ENCODE data around the gene MORC4. TPM values are rescaled to one million over a fixed set of nuclear protein-coding genes. Genes with fewer than 3 reads are reported as not detected.

The MORC4 gene
- polyA plus RNA-seq, 1 donor from 2014 or later = 4.2 TPM

DNA sequence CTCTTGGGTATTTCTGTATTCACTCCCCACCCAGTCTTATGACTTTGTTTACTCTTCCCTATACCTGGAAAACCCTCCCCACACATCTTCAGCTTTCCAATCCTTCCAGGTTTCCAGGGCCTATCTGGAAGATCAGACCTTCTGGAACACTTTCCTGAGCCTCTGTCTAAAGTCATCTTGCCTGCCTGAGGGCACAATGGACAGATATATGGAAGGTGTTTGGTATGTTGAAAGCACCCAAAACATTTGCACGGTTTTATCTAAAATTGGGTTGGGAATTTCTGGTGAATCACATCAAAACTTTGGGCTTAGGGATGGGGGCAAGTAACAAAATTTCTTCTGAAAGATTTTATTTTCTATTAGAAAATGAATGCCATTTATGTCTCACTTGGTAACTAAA lies 63.8 kb downstream of the MORC4 start:
- H3K9me3 Mint-ChIP-seq = no peaks in the 10 kb centered on the region
- H3K4me1 Mint-ChIP-seq = no peaks in the 10 kb centered on the region
- H3K36me3 Mint-ChIP-seq = no peaks in the 10 kb centered on the region
- no peak overlapping the region for H3K27ac Mint-ChIP-seq
- no peaks in the 10 kb centered on the region for H3K27me3 Mint-ChIP-seq
- H3K4me3 Mint-ChIP-seq = no peak overlapping the region

DNA sequence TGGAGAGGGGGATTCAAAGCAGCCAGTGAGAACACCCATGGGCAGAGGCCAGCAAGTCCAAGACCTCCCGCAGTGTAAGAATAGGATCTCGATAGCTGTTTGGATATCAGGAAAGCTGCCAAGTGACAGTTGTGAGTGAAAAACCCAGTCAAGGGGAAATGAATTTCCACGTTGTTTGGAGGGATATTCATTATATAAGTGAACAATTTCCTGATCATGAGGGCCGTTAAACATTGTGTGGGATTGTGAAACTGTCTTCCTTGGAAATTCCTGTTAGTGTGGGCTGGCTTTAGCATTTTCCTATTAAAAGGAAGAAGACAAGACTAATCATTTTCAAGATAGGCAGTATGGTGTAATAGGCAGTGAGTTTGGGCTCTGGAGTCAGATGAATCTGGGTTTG lies 64.8 kb downstream of the MORC4 start:
- no peaks in the 10 kb centered on the region for H3K36me3 Mint-ChIP-seq
- H3K4me1 Mint-ChIP-seq = no peaks in the 10 kb centered on the region
- no peaks in the 10 kb centered on the region for H3K9me3 Mint-ChIP-seq
- H3K27me3 Mint-ChIP-seq = no peaks in the 10 kb centered on the region
- H3K27ac Mint-ChIP-seq = no peak overlapping the region
- H3K4me3 Mint-ChIP-seq = no peak overlapping the region

DNA sequence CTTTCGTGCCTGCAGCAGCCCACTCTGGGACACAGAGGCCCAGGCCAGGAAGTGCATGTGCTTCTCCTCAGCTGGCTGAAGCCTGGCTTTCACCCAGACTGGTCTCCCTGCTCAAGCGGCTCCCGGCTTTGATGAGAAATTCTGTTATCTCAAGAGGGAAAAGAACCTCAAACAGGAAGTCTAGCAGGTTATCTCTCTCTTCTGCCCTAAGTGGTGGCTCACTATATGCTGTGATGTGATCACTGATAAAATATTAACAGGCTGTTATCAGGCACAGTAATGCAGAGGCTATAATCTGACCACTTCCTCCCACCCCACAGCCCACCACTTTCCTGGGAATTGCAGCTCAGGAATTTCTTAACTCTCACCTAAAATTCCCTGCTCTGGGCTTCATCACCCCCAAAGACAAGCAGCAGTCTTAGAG lies 66.5 kb downstream of the MORC4 start:
- no peaks in the 10 kb centered on the region for H3K9me3 Mint-ChIP-seq
- no peaks in the 10 kb centered on the region for H3K4me1 Mint-ChIP-seq
- H3K36me3 Mint-ChIP-seq = peaks cover 2% of the 10 kb centered on the region
- no peak overlapping the region for H3K27ac Mint-ChIP-seq
- H3K27me3 Mint-ChIP-seq = no peaks in the 10 kb centered on the region
- H3K4me3 Mint-ChIP-seq = no peak overlapping the region

DNA sequence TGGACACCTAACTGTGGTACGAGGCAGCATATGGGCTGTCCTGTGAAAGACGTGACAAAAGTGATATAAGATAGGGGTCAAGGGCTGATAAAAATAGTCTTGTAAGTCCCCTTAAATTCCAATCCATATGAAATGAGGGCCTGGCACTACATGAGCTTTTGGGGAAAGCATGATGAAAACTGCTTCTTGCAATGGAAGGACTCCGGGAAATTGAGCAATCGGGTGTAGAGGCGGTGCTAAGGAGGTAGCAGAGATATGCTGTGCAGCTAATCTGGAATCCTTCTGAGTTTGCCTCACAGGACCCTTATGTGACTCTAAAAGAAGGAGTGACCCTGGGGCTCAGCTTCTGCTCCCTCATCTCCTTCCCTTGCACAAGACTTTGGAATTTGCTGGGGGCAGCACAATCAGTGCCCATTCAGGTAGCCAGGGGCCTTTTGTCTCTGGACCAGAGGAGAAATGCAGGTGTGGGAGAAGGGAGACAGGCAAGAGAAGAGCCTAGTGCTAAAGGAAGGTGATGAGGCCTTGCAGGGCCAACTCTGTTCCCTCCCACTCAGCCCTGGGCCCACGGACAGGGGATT lies 67.0 kb downstream of the MORC4 start:
- Mint-ChIP-seq H3K4me1 (no peaks in the 10 kb centered on the region), H3K9me3 (no peaks in the 10 kb centered on the region), H3K27me3 (no peaks in the 10 kb centered on the region), H3K36me3 (peaks cover 2% of the 10 kb centered on the region), H3K27ac (no peak overlapping the region), H3K4me3 (no peak overlapping the region)

DNA sequence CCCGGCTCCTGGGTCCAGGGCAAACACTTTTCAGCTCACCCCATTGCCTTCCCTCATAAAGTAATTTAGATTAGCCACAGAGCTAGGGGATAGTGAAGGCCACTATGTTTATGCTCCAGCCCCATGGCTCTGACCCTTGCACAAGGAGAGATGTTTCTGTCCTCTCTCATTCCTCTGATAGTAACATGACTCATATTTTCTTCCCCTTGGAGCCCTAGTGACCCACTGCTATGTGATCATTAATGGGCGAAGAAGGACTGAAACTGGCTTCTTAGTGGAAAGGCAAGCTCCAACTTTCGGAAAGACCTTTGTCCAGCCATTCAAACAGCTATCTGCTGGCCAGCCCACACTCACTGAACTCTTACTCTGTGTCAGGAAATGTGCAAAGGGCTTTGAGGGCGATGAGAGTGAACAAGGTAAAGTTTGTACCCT lies 67.5 kb downstream of the MORC4 start:
- Mint-ChIP-seq H3K9me3 (no peaks in the 10 kb centered on the region), H3K27me3 (no peaks in the 10 kb centered on the region), H3K4me1 (no peaks in the 10 kb centered on the region), H3K27ac (no peak overlapping the region), H3K36me3 (peaks cover 2% of the 10 kb centered on the region), H3K4me3 (no peak overlapping the region)

DNA sequence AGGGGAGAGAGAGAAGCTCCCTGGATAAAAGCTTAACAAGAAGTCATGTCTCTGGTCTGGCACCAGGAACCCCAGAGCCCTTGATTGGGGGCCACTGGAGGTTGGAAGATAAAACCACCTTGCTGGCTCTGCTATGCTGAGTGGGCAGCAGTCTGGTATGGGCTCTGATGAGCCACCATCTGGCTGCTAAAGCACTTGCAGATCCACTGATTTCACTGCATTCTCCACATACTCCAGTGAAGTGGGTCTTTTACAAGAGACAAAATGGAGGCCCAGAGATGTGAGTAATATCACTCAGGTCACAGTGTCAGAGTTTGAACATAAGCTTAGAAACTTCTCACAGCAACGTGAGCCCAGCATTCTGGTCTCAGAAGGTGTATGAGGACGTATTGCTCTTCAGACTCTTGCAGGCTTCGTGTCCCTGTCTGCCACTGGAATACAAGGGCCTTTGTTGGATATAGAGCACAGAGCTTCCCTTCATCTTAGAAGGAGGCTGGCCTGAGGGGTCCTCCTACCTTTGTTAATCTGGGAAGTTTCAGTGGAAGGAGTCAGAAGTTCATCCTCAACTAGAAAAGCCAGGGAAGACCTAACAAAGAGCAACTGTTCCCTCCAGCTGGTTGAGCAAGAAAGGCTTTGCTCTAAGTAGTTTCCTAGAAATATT lies 68.1 kb downstream of the MORC4 start:
- Mint-ChIP-seq H3K36me3 (peaks cover 2% of the 10 kb centered on the region), H3K9me3 (no peaks in the 10 kb centered on the region), H3K27ac (no peak overlapping the region)

DNA sequence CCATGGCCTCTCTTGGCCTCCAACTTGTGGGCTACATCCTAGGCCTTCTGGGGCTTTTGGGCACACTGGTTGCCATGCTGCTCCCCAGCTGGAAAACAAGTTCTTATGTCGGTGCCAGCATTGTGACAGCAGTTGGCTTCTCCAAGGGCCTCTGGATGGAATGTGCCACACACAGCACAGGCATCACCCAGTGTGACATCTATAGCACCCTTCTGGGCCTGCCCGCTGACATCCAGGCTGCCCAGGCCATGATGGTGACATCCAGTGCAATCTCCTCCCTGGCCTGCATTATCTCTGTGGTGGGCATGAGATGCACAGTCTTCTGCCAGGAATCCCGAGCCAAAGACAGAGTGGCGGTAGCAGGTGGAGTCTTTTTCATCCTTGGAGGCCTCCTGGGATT lies 71.8 kb downstream of the MORC4 start:
- Mint-ChIP-seq H3K9me3 (no peaks in the 10 kb centered on the region), H3K27ac (no peak overlapping the region), H3K27me3 (no peaks in the 10 kb centered on the region), H3K4me1 (no peaks in the 10 kb centered on the region), H3K36me3 (peaks cover 2% of the 10 kb centered on the region), H3K4me3 (no peak overlapping the region)

More for the DNA sequence above, 68.1 kb downstream of the MORC4 start:
- Mint-ChIP-seq H3K27me3 (no peaks in the 10 kb centered on the region), H3K4me1 (no peaks in the 10 kb centered on the region), H3K4me3 (no peak overlapping the region)

DNA sequence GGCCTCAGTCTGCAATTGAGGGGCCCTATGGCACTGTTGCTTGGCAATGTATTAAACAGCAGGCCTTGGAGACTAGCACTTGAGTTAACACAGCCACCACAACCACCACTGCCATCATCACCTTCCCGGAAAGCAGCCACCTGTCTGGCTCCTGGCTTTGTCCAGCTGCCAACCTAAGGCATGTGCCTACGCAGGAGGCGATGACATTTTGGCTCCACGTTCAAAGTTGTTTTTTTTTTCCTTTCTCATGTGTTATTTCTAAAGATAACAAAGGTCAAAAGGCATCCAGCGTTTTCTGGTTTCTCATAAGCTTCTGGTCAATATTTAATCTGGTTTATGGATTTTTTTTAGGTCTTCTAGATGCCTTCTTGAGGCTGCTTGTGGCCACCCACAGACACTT lies 72.3 kb downstream of the MORC4 start:
- no peak overlapping the region for H3K4me3 Mint-ChIP-seq
- no peaks in the 10 kb centered on the region for H3K4me1 Mint-ChIP-seq
- H3K9me3 Mint-ChIP-seq = no peaks in the 10 kb centered on the region
- H3K27me3 Mint-ChIP-seq = no peaks in the 10 kb centered on the region
- H3K27ac Mint-ChIP-seq = no peak overlapping the region
- peaks cover 2% of the 10 kb centered on the region for H3K36me3 Mint-ChIP-seq

DNA sequence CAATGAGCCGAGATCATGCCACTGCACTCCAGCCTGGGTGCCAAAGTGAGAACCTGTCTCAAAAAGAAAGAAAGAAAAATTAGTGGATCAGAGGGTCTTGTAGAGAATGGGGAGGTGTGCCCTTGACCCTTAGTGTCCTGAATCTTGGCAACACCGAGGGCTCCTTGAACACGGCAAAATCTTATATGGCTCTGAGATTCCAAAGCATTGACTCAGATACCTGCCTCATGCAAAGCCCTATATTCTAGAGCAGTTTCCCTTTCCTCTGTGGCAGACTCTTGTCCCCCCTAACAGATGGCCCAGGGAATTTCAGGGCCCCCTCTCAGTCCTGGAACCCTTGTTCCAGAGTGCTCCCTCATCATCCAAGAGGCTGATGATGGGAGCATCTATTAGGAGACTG lies 73.0 kb downstream of the MORC4 start:
- Mint-ChIP-seq H3K36me3 (peaks cover 2% of the 10 kb centered on the region), H3K9me3 (no peaks in the 10 kb centered on the region), H3K4me1 (no peaks in the 10 kb centered on the region), H3K27me3 (no peaks in the 10 kb centered on the region), H3K27ac (no peak overlapping the region), H3K4me3 (no peak overlapping the region)

DNA sequence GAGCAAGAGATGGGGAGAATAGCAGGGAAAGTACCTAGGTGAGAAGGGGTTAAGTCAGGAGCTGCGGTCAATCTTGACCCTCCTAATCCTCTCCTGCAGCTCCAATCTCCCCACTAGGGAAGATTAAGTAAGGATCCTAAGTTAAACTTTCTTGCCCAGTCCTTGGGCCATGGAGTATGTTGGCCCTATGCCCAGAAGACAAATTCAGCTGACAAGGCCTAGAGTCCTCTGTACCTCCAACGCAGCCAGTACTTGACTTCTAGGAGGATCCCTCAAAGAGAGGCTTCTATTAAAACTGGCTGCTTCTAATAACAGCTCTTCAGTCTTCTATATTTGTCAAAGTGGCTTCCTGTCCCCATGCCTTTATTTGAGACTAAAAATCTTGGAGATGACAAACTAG lies 78.4 kb downstream of the MORC4 start:
- H3K36me3 Mint-ChIP-seq = peaks cover 2% of the 10 kb centered on the region
- no peak overlapping the region for H3K27ac Mint-ChIP-seq
- H3K9me3 Mint-ChIP-seq = no peaks in the 10 kb centered on the region
- no peaks in the 10 kb centered on the region for H3K27me3 Mint-ChIP-seq
- no peak overlapping the region for H3K4me3 Mint-ChIP-seq
- H3K4me1 Mint-ChIP-seq = no peaks in the 10 kb centered on the region

DNA sequence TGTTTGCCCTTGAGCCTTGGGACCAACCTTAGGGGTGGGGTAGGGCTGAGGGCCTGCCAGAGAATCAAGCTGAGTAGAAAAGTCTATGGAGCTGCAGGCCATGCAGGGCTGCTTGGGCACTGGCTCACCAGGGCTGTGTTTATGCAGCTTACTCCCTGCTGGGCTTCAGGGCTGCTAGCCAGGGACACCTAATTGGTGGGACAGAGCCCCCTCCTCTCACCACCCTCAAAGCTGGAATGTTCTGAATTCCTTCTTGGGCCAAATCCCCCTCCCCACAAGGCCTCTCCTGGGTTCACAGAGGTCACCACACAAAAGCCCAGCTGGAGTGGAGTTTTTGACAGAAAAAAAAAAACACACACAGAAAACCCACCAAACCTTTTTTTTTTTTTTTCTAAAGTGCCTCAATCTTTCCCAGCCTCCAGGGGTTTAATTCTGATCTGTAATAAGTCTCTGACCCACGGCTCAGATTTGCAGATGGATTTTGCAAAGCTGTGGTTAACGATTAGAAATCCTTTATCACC lies 80.0 kb downstream of the MORC4 start, which contains the start of gene CLDN2:
TSS of gene CLDN2 (plus strand) at position 471 of the 521 bp plus-strand sequence. CDS start 7,827 bp downstream, outside the sequence.
- H3K27me3 Mint-ChIP-seq = peaks cover 6% of the 10 kb centered on the region
- no peak within 1 kb of the TSS for H3K4me3 Mint-ChIP-seq
- no peaks in the 10 kb centered on the region for H3K4me1 Mint-ChIP-seq
- H3K9me3 Mint-ChIP-seq = no peaks in the 10 kb centered on the region
- peaks cover 2% of the 10 kb centered on the region for H3K36me3 Mint-ChIP-seq
- no peak within 1 kb of the TSS for H3K27ac Mint-ChIP-seq

DNA sequence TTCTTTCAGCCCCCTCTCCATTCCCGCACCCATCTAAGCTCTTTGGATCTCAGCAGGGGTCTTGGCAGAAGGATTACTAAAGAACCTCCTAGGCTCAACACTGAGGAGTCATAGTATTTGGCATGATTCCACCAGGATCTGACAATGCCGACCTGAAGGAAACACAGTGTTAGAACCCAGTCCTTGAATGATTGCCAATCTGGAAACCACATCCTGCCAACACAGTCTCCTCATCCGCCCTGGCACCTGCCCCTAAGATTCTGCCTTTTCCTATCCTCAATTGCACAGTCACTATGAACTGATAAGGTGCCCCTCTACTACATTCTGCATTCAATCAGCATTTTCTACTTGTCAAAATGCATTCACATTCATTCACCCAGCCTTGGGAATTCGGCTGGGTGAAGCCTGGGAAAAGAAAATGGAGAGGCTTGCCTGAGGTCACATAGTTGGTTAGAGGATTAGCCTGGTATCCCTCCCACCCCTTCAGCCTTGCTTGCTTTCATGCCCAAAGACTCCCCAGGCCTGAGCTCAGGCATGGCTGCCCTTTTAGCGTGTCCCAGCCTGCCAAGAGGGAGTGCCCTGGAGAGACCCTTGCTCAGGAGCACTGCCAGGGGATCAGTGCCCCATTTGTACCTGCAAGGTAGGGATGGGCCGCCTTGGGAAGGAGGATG lies 82.0 kb downstream of the MORC4 start:
- Mint-ChIP-seq H3K36me3 (peaks cover 2% of the 10 kb centered on the region), H3K9me3 (no peaks in the 10 kb centered on the region), H3K4me3 (no peak overlapping the region), H3K27me3 (peaks cover 8% of the 10 kb centered on the region), H3K27ac (no peak overlapping the region), H3K4me1 (no peaks in the 10 kb centered on the region)

DNA sequence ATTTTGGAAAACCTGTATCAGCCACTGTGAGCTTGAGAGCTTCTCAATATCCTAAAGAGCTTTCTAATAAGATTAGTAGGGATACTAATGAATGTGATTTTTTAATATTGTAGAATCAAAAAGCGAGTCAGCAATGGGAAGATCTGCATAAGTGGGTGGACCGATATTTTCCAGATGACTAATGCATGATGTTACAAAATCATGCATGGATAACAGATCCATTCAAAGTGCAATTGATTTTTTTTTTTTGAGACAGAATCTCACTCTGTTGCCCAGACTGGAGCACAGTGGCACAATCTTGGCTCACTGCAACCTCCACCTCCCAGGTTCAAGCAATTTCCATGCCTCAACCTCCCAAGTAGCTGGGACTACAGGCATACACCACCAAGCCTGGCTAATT lies 87.1 kb downstream of the MORC4 start:
- no peak overlapping the region for H3K27ac Mint-ChIP-seq
- H3K27me3 Mint-ChIP-seq = peaks cover 9% of the 10 kb centered on the region
- no peaks in the 10 kb centered on the region for H3K9me3 Mint-ChIP-seq
- H3K36me3 Mint-ChIP-seq = no peaks in the 10 kb centered on the region
- H3K4me1 Mint-ChIP-seq = no peaks in the 10 kb centered on the region
- H3K4me3 Mint-ChIP-seq = no peak overlapping the region

DNA sequence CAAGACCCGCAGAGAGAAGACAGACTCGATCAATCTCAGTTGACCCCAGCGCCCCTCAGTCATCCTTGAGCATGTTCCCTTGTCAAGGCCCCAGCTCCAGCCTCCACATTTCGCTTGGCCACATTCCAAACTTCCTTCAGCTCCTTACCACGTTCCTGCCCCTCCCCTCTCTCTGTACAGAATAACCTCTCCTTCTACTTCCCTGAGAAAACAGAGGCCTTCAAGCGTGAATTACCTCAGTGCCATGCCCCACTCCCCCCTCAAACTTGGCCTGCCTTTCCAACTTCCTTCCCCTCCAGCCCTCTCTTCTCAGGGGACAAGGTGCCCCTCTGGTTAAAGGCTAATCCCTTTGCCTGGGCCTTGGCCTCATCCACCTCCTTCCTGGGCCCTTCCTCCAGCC lies 93.7 kb downstream of the MORC4 start:
- Mint-ChIP-seq H3K27me3 (peaks cover 3% of the 10 kb centered on the region), H3K36me3 (no peaks in the 10 kb centered on the region), H3K4me3 (no peak overlapping the region), H3K27ac (no peak overlapping the region), H3K4me1 (no peaks in the 10 kb centered on the region), H3K9me3 (no peaks in the 10 kb centered on the region)

DNA sequence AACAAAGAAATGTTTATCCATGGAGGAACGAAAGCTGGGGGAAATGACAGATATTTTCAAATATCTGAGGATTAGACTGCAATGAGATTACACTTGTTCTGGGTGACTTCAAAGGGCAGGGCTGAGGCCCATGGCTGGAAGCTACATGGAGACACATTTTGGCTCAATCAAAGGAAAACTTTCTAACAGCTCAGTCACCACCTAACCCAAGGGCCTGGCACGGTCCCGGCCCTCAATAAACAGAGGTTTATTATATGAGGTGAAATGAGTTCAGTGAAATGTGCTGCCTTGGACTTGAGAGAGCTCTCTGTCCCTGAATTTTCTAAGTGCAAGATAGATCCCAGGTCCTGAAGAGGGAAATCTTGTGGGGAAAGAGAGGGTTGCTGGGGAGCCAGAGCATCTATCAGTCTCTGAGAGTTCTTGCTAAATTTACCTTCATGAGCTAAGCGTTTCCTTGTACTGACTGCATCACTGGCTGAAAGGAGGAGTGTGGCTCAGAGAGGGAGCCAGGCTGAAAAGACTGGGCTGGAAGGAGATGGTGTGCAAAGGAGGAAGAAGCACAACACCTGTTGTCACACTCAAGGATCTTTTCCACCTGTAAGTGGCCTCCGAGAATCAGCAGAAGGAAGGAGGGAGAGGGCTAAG lies 94.8 kb downstream of the MORC4 start:
- peak overlapping the region in 1 of 3 donors; percentile 15 for H3K27ac Mint-ChIP-seq
- H3K4me1 Mint-ChIP-seq = no peaks in the 10 kb centered on the region
- H3K9me3 Mint-ChIP-seq = no peaks in the 10 kb centered on the region
- no peak overlapping the region for H3K4me3 Mint-ChIP-seq
- peaks cover 3% of the 10 kb centered on the region for H3K27me3 Mint-ChIP-seq
- H3K36me3 Mint-ChIP-seq = no peaks in the 10 kb centered on the region

Data from IgD-negative memory B cell (primary cell).